OCI-LY3 (cell line): ENCODE measurements around the gene RTF1.

Experiments used
- H2AFZ ChIP-seq: fragments of 200-600, 300-600 bp; shearing (Covaris generic); 2 replicates; pipeline ENCODE4 v1.6.0; 2014; ENCODE audit warnings: antibody characterized with exemption, low read depth, low read length
- H3K27ac ChIP-seq: fragments of 200-600, 300-600 bp; sonication (generic); 2 replicates; pipeline ENCODE4 v1.5.1; 2014; ENCODE audit warnings: mild to moderate bottlenecking, low read length, moderate library complexity, mixed read lengths
- H3K27me3 ChIP-seq: fragments of 200-600, 300-600 bp; sonication (generic); 2 replicates; pipeline ENCODE4 v1.6.1; 2014; ENCODE audit warnings: low read depth, low read length, mixed read lengths
- H3K36me3 ChIP-seq: fragments of 200-600, 300-600 bp; sonication (generic); replicated peaks from 2 replicates; pipeline ENCODE3; 2014; ENCODE audit warnings: low read depth, low read length, mixed read lengths
- H3K4me1 ChIP-seq: fragments of 300-600, 200-600 bp; sonication (generic); 2 replicates; pipeline ENCODE4 v1.6.1; 2014; ENCODE audit warnings: low read length, mixed read lengths
- H3K4me2 ChIP-seq: fragments of 200-600, 300-600 bp; sonication (generic); 2 replicates; pipeline ENCODE4 v1.6.1; 2014; ENCODE audit warnings: low read length, mixed read lengths
- H3K4me3 ChIP-seq: fragments of 300-600, 200-600 bp; sonication (generic); 2 replicates; pipeline ENCODE4 v1.5.1; 2014; ENCODE audit warnings: antibody characterized with exemption, mild to moderate bottlenecking, low read length, moderate library complexity
- H3K79me2 ChIP-seq: fragments of 300-600, 200-600 bp; shearing (Covaris generic); 2 replicates; pipeline ENCODE4 v1.6.1; 2014; ENCODE audit warnings: mild to moderate bottlenecking, low read length, mixed read lengths
- H3K9ac ChIP-seq: fragments of 300-600, 200-600 bp; shearing (Covaris generic); 2 replicates; pipeline ENCODE4 v1.6.0; 2014; ENCODE audit warnings: mild to moderate bottlenecking, low read length, moderate library complexity
- H3K9me3 ChIP-seq: fragments of 200-600, 300-600 bp; shearing (Covaris generic); 2 replicates; pipeline ENCODE4 v1.6.1; 2014; ENCODE audit warnings: low read length, mixed read lengths; ENCODE audit not compliant: insufficient read depth
- H4K20me1 ChIP-seq: fragments of 200-600, 300-600 bp; sonication (generic); 2 replicates; pipeline ENCODE4 v1.6.1; 2016; ENCODE audit warnings: low read length, mixed read lengths; ENCODE audit not compliant: insufficient read depth
- CTCF ChIP-seq: fragments of 200-600, 300-600 bp; sonication (generic); IDR thresholded peaks from 2 replicates; pipeline ENCODE4 v1.5.1; 2014; ENCODE audit warnings: antibody characterized with exemption, low read length, low read depth
- EZH2phosphoT487 ChIP-seq: fragments of 200-600 bp; shearing (Covaris generic); IDR thresholded peaks from 2 replicates; pipeline ENCODE4 v1.6.1; 2018; ENCODE audit warnings: antibody characterized with exemption, mixed run types, low read depth

The RTF1 gene

GRCh38 chr15:41489641-41490040 is 72.7 kb downstream of the RTF1 start:
- H2AFZ ChIP-seq: no peak overlapping the region
- no peak overlapping the region for H3K9ac ChIP-seq
- H3K4me2 ChIP-seq: no peak overlapping the region
- H3K4me1 ChIP-seq: peaks cover 13% of the 10 kb centered on the region
- H3K27ac ChIP-seq: no peak overlapping the region
- H3K9me3 ChIP-seq: no peaks in the 10 kb centered on the region
- H3K4me3 ChIP-seq: no peak overlapping the region
- no peaks in the 10 kb centered on the region for H3K79me2 ChIP-seq
- no peaks in the 10 kb centered on the region for H3K27me3 ChIP-seq
- no peak for TF ChIP-seq CTCF
- TF ChIP-seq EZH2phosphoT487: no peak
- H3K36me3 ChIP-seq: no peaks in the 10 kb centered on the region
- H4K20me1 ChIP-seq: no peaks in the 10 kb centered on the region

- Histone ChIP-seq H3K4me2 (peak overlapping the region; percentile 15), H2AFZ (no peak overlapping the region), H3K27ac (no peak overlapping the region), H3K79me2 (no peaks in the 10 kb centered on the region), H3K9me3 (no peaks in the 10 kb centered on the region), H3K27me3 (no peaks in the 10 kb centered on the region), H3K4me3 (no peak overlapping the region), H3K4me1 (peaks cover 13% of the 10 kb centered on the region), H3K36me3 (no peaks in the 10 kb centered on the region), H3K9ac (no peak overlapping the region), H4K20me1 (no peaks in the 10 kb centered on the region)
- no peak for TF ChIP-seq EZH2phosphoT487
- TF ChIP-seq CTCF: no peak
Measured at GRCh38 chr15:41490355-41490754, 73.5 kb downstream of the RTF1 start.

GRCh38 chr15:41491889-41492288 is 75.0 kb downstream of the RTF1 start:
- Histone ChIP-seq H4K20me1 (no peaks in the 10 kb centered on the region), H3K9me3 (no peaks in the 10 kb centered on the region), H3K27me3 (no peaks in the 10 kb centered on the region), H3K9ac (no peak overlapping the region), H3K79me2 (no peaks in the 10 kb centered on the region), H3K36me3 (no peaks in the 10 kb centered on the region), H3K4me3 (no peak overlapping the region), H3K4me2 (no peak overlapping the region), H3K27ac (no peak overlapping the region), H3K4me1 (peaks cover 13% of the 10 kb centered on the region), H2AFZ (no peak overlapping the region)
- TF ChIP-seq CTCF (no peak), EZH2phosphoT487 (no peak)

GRCh38 chr15:41492597-41493204 is 75.8 kb downstream of the RTF1 start:
- Histone ChIP-seq H3K27me3 (no peaks in the 10 kb centered on the region), H3K4me1 (peaks cover 13% of the 10 kb centered on the region)

More at GRCh38 chr15:41492597-41493204, 75.8 kb downstream of the RTF1 start:
- Histone ChIP-seq H3K36me3 (no peaks in the 10 kb centered on the region), H3K27ac (no peak overlapping the region), H4K20me1 (no peaks in the 10 kb centered on the region), H3K79me2 (no peaks in the 10 kb centered on the region), H3K9me3 (no peaks in the 10 kb centered on the region), H3K4me3 (peak overlapping the region; percentile 82), H3K9ac (peak overlapping the region; percentile 91), H2AFZ (peak overlapping the region; percentile 88), H3K4me2 (peak overlapping the region; percentile 96)
- TF ChIP-seq EZH2phosphoT487: no peak
- TF ChIP-seq CTCF: no peak
